ENCODE measurements around the gene QRICH1. TPM values are rescaled to one million over a fixed set of nuclear protein-coding genes. Genes with fewer than 3 reads are reported as not detected.
A peak's percentile ranks its signal among the peaks of the same experiment; 100 is the strongest.

Gene QRICH1
- total RNA-seq, 4 donors from 2014 or later: 66.2 to 171 (median 81.8) TPM

- peaks cover 0 to 33% (median 16%) of the 10 kb centered on the region in 3 donors for H3K4me1 ChIP-seq
- no peaks in the 10 kb centered on the region for H3K27me3 ChIP-seq
- no peaks in the 10 kb centered on the region for H3K9me3 ChIP-seq
- no peak for ATAC-seq
- H3K4me3 ChIP-seq: peak overlapping the region; percentile 56 to 94
- 0% methylated on average over 5 to 6 of the region's 8 CpGs for WGBS, 2 donors (ENCODE audit: low coverage in 1 of 2)
- H3K36me3 ChIP-seq: peaks cover 0 to 72% of the 10 kb centered on the region in 2 donors
- no peak for TF ChIP-seq EP300 (IDR thresholded peaks at IDR 0.05)
- TF ChIP-seq POLR2AphosphoS5 (IDR thresholded peaks at IDR 0.05): no peak
- TF ChIP-seq, protein P1, sequence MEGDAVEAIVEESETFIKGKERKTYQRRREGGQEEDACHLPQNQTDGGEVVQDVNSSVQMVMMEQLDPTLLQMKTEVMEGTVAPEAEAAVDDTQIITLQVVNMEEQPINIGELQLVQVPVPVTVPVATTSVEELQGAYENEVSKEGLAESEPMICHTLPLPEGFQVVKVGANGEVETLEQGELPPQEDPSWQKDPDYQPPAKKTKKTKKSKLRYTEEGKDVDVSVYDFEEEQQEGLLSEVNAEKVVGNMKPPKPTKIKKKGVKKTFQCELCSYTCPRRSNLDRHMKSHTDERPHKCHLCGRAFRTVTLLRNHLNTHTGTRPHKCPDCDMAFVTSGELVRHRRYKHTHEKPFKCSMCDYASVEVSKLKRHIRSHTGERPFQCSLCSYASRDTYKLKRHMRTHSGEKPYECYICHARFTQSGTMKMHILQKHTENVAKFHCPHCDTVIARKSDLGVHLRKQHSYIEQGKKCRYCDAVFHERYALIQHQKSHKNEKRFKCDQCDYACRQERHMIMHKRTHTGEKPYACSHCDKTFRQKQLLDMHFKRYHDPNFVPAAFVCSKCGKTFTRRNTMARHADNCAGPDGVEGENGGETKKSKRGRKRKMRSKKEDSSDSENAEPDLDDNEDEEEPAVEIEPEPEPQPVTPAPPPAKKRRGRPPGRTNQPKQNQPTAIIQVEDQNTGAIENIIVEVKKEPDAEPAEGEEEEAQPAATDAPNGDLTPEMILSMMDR (IDR thresholded peaks at IDR 0.05): no peak
- peak overlapping the region; percentile 49 to 88 (median 87) for H3K27ac ChIP-seq
Observed at GRCh38 chr3:49104052-49104426, 10.2 kb upstream of the QRICH1 start.

- no peak for ATAC-seq
- Histone ChIP-seq H3K4me1 (peaks cover 0 to 24% (median 11%) of the 10 kb centered on the region in 3 donors), H3K9me3 (no peaks in the 10 kb centered on the region), H3K27me3 (no peaks in the 10 kb centered on the region), H3K36me3 (peaks cover 0 to 78% of the 10 kb centered on the region in 2 donors), H3K4me3 (no peak overlapping the region), H3K27ac (no peak overlapping the region)
- WGBS, 2 donors (ENCODE audit: low coverage in 1 of 2): 76 to 92% methylated on average over 3 to 5 of the region's 11 CpGs
- TF ChIP-seq POLR2A (IDR thresholded peaks at IDR 0.05) (no peak), POLR2AphosphoS5 (IDR thresholded peaks at IDR 0.05) (no peak), EP300 (IDR thresholded peaks at IDR 0.05) (no peak)
- TF ChIP-seq, protein P1 (IDR thresholded peaks at IDR 0.05): no peak
Observed at GRCh38 chr3:49100046-49100615, 6.3 kb upstream of the QRICH1 start.

- H3K4me3 ChIP-seq: no peak overlapping the region
- WGBS, 2 donors (ENCODE audit: low coverage in 1 of 2): 33 to 74% methylated on average over 1 to 8 of the region's 13 CpGs
Observed at GRCh38 chr3:49098910-49099630, 5.2 kb upstream of the QRICH1 start.

DNA sequence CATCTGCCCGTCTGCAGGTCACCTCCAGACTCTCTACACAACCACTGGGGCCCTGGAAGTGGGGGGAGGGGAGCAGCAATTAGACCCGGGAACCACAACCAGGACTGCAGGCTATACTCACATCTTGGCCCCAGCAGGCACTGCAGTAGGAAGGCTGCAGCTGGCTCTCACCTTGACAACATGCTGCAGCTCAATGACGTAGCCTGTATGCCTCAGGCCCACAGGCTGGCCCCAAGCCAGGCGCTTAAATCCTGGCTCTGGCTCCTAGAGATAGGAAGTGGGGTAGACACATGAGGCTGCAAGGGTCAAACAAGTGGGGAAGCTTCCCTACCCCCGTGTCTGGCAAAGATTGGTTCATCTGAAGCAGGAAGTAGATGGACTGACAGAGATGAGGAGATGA is 4.6 kb upstream of the QRICH1 start:
- peaks cover 0 to 17% (median 10%) of the 10 kb centered on the region in 3 donors for H3K4me1 ChIP-seq
- no peaks in the 10 kb centered on the region for H3K27me3 ChIP-seq
- no peaks in the 10 kb centered on the region for H3K9me3 ChIP-seq
- 60% methylated on average over 1 to 2 of the region's 5 CpGs for WGBS, 2 donors (ENCODE audit: low coverage in 1 of 2)
- H3K4me3 ChIP-seq: no peak overlapping the region
- no peak for TF ChIP-seq POLR2AphosphoS5 (IDR thresholded peaks at IDR 0.05)
- no peak for TF ChIP-seq POLR2A (IDR thresholded peaks at IDR 0.05)
- TF ChIP-seq EP300 (IDR thresholded peaks at IDR 0.05): no peak
- TF ChIP-seq, protein P1 (IDR thresholded peaks at IDR 0.05): no peak
- no peak overlapping the region for H3K27ac ChIP-seq
- ATAC-seq: no peak
- peaks cover 0 to 78% of the 10 kb centered on the region in 2 donors for H3K36me3 ChIP-seq

More at GRCh38 chr3:49098910-49099630, 5.2 kb upstream of the QRICH1 start:
- Histone ChIP-seq H3K4me1 (peaks cover 0 to 24% (median 16%) of the 10 kb centered on the region in 3 donors), H3K27ac (no peak overlapping the region), H3K36me3 (peaks cover 0 to 78% of the 10 kb centered on the region in 2 donors), H3K27me3 (no peaks in the 10 kb centered on the region), H3K9me3 (no peaks in the 10 kb centered on the region)
- ATAC-seq: no peak
- TF ChIP-seq, protein P1 (IDR thresholded peaks at IDR 0.05): no peak
- TF ChIP-seq POLR2AphosphoS5 (IDR thresholded peaks at IDR 0.05): no peak
- TF ChIP-seq POLR2A (IDR thresholded peaks at IDR 0.05): no peak
- TF ChIP-seq EP300 (IDR thresholded peaks at IDR 0.05): no peak

All from gastroesophageal sphincter (tissue), 4 donors.